HCT116 (cell line): ENCODE data around the gene CUEDC2. TPM values are rescaled to one million over a fixed set of nuclear protein-coding genes. Genes with fewer than 3 reads are reported as not detected.

ENCODE experiments used
- ATAC-seq: fragments of 200-7000 bp; cut with Tn5 transposase; 2 replicates; pipeline ENCODE4 v1.9.1; 2020; ENCODE audit warnings: mild to moderate bottlenecking, moderate library complexity
- BruUV-seq: library from RNA; stranded (reverse); fragments of 400-500 nt; replicated peaks from 2 replicates; lab custom pipeline; 2021; lab: Mats Ljungman, UMichigan
- CTCF ChIA-PET: fragments of 300-600 bp; sonication (Branson Sonifier 250); formaldehyde crosslinking; loops from one replicate; lab custom pipeline; 2021; ENCODE audit warnings: antibody characterized with exemption; lab: Charles Lee
- POLR2A ChIA-PET: fragments of 300-600, 350-600 bp; sonication (Branson Sonifier 250); formaldehyde crosslinking; loops from one replicate; lab custom pipeline; 2021; ENCODE audit warnings: antibody characterized with exemption; lab: Charles Lee
- RAD21 ChIA-PET, 2 experiments: fragments of 300-600 bp; sonication (Branson Sonifier 250); formaldehyde crosslinking; loops; one replicate each; lab custom pipeline; 2023; ENCODE audit warnings: low total read pairs in 2 of 2; ENCODE audit not compliant: uncharacterized antibody in 2 of 2, unreplicated experiment in 2 of 2, low non-redundant PET in 1 of 2; lab: Charles Lee
- DNase-seq: peaks from one replicate; pipeline ENCODE4 v3.0.0-alpha.2; 2010; ENCODE audit warnings: low read depth, low spot score
- H2AFZ ChIP-seq: fragments of 200-600 bp; shearing (Covaris generic), sonication (generic); 2 replicates; pipeline ENCODE4 v1.6.1; 2017; ENCODE audit warnings: low read depth, mixed run types, mixed read lengths, antibody characterized with exemption, low read length; ENCODE audit not compliant: poor library complexity, severe bottlenecking
- H3K27ac ChIP-seq: 2 replicates; pipeline ENCODE4 v1.5.1; 2012; ENCODE audit warnings: low read depth, low read length
- H3K27me3 ChIP-seq: fragments of 200-600 bp; sonication (generic); 2 replicates; pipeline ENCODE4 v1.6.1; 2016; ENCODE audit warnings: mixed run types, low read length, mixed read lengths; ENCODE audit not compliant: insufficient read depth
- H3K36me3 ChIP-seq, 2 experiments: fragments of 200-500 bp in 1 of 2; fragments of 200-600 bp in 1 of 2; sonication (Bioruptor generic) in 1 of 2; sonication (generic) in 1 of 2; 2 replicates each; pipeline versions ENCODE4 v1.5.1 to v1.6.1; 2014 to 2016; ENCODE audit warnings: low read length in 2 of 2, inconsistent platforms in 1 of 2, mixed read lengths in 1 of 2, mixed run types in 1 of 2; ENCODE audit not compliant: insufficient read depth in 2 of 2, control insufficient read depth in 1 of 2
- H3K4me1 ChIP-seq, 2 experiments: fragments of 200-600 bp in 1 of 2; sonication (generic) in 1 of 2; 2 replicates each; pipeline versions ENCODE4 v1.5.1 to v1.6.1; 2012 to 2017; ENCODE audit warnings: low read length in 2 of 2, inconsistent platforms in 1 of 2, mild to moderate bottlenecking in 1 of 2, mixed read lengths in 1 of 2, mixed run types in 1 of 2, moderate library complexity in 1 of 2; ENCODE audit not compliant: insufficient read depth in 2 of 2, control insufficient read depth in 1 of 2
- H3K4me2 ChIP-seq: fragments of 200-600 bp; sonication (generic); 2 replicates; pipeline ENCODE4 v1.6.1; 2017; ENCODE audit warnings: mixed run types, low read length, mixed read lengths
- H3K4me3 ChIP-seq, 2 experiments: fragments of 200-600 bp in 1 of 2; sonication (generic) in 1 of 2; replicated peaks in 1 of 2; 2 replicates each; pipeline ENCODE4 v1.5.1; 2011 to 2016; ENCODE audit warnings: low read length in 2 of 2, control low read depth in 1 of 2, low read depth in 1 of 2, mild to moderate bottlenecking in 1 of 2, mixed read lengths in 1 of 2, mixed run types in 1 of 2
- H3K79me2 ChIP-seq: fragments of 200-600 bp; sonication (generic); 2 replicates; pipeline ENCODE4 v1.6.1; 2017; ENCODE audit warnings: mild to moderate bottlenecking, mixed run types, low read length, moderate library complexity, mixed read lengths; ENCODE audit not compliant: insufficient read depth
- H3K9ac ChIP-seq: fragments of 200-600 bp; sonication (generic); 2 replicates; pipeline ENCODE4 v1.6.1; 2016; ENCODE audit warnings: low read length, mixed read lengths
- H3K9me2 ChIP-seq: fragments of 200-600 bp; sonication (generic), shearing (Covaris generic); 2 replicates; pipeline ENCODE4 v1.6.1; 2017; ENCODE audit warnings: mixed run types, mild to moderate bottlenecking, moderate library complexity; ENCODE audit not compliant: insufficient read depth
- H3K9me3 ChIP-seq, 2 experiments: fragments of 200-500 bp in 1 of 2; fragments of 200-600 bp in 1 of 2; sonication (Bioruptor generic) in 1 of 2; sonication (generic) in 1 of 2; 2 replicates each; pipeline ENCODE4 v1.6.1; 2014 to 2017; ENCODE audit warnings: low read length in 2 of 2, mixed read lengths in 2 of 2, inconsistent platforms in 1 of 2, low read depth in 1 of 2, mild to moderate bottlenecking in 1 of 2, mixed run types in 1 of 2, moderate library complexity in 1 of 2; ENCODE audit not compliant: control insufficient read depth in 1 of 2, insufficient read depth in 1 of 2
- H4K20me1 ChIP-seq: fragments of 200-600 bp; sonication (generic), shearing (Covaris generic); 2 replicates; pipeline ENCODE4 v1.6.1; 2017; ENCODE audit warnings: mixed run types, mild to moderate bottlenecking, moderate library complexity; ENCODE audit not compliant: insufficient read depth
- CEBPB ChIP-seq: IDR thresholded peaks from 2 replicates; pipeline ENCODE4 v1.6.1; 2012; ENCODE audit warnings: low read depth
- ELF1 ChIP-seq: IDR thresholded peaks from 2 replicates; pipeline ENCODE4 v1.6.1; 2012; ENCODE audit warnings: low read depth, borderline replicate concordance
- POLR2A ChIP-seq: IDR thresholded peaks from 2 replicates; pipeline ENCODE4 v1.7.0; 2011; ENCODE audit warnings: borderline replicate concordance; ENCODE audit not compliant: insufficient read depth, insufficient read length; ENCODE audit errors: extremely low read depth
- POLR2AphosphoS5 ChIP-seq: IDR thresholded peaks from 2 replicates; pipeline ENCODE4 v1.6.1; 2011; ENCODE audit warnings: mild to moderate bottlenecking, low read depth, low read length, moderate library complexity
- SIN3A ChIP-seq: IDR thresholded peaks from 2 replicates; pipeline ENCODE4 v1.6.1; 2012; ENCODE audit warnings: low read depth
- TCF7L2 ChIP-seq: IDR thresholded peaks from 2 replicates; pipeline ENCODE4 v1.7.0; 2011; ENCODE audit warnings: borderline replicate concordance, inconsistent platforms; ENCODE audit not compliant: insufficient read depth, insufficient read length; ENCODE audit errors: extremely low read depth
- YY1 ChIP-seq: IDR thresholded peaks from 2 replicates; pipeline ENCODE4 v1.6.1; 2011; ENCODE audit warnings: low read length, low read depth, moderate library complexity, mild to moderate bottlenecking; ENCODE audit not compliant: insufficient replicate concordance; ENCODE audit errors: extremely low read depth
- ZFX ChIP-seq: fragments of 450-650 bp; IDR thresholded peaks from 2 replicates; pipeline ENCODE4 v1.6.1; 2017
- intact Hi-C: fragments of 100-400 bp; cut with micrococcal nuclease; formaldehyde crosslinking; loops from 2 replicates; pipeline ENCODE4 v1.10.0; 2022
- total RNA-seq: library from RNA; stranded (reverse); gene quantifications from one replicate; pipeline ENCODE4 v1.2.1, GENCODE V29; 2021; ENCODE audit not compliant: unreplicated experiment

CUEDC2 gene
- total RNA-seq, 1 experiment from 2014 or later, result 96.7 TPM

GRCh38 chr10:102421507-102421756, 10.9 kb downstream of the CUEDC2 start:
- DNase-seq (no peak), ATAC-seq (peak; percentile 2; the same call in 1 of the 2 replicates)
- H3K4me2 ChIP-seq, result peak overlapping the region; percentile 93
- H2AFZ ChIP-seq, result no peak overlapping the region
- H3K4me3 ChIP-seq, result peak overlapping the region; percentile 87 to 94
- H3K4me1 ChIP-seq, result peaks cover 15 to 33% of the 10 kb centered on the region in 2 experiments; a peak in 3 of 4 replicates
- no peaks in the 10 kb centered on the region for H4K20me1 ChIP-seq
- peak overlapping the region; percentile 77 for H3K27ac ChIP-seq
- H3K27me3 ChIP-seq, result no peaks in the 10 kb centered on the region
- H3K9me3 ChIP-seq, result no peaks in the 10 kb centered on the region
- intact Hi-C loops, result loop anchor here (2.0 to 5.0 kb wide), 2 partner anchors 41 to 57 kb away; no protein-coding TSS in a partner anchor
- no peaks in the 10 kb centered on the region for H3K9me2 ChIP-seq
- ChIA-PET CTCF (interaction anchor here (1.0 to 4.7 kb wide), 16 partner anchors 10 to 819 kb away, joined by 3 to 98 read pairs (median 13); partner anchors contain the start of genes C10orf95, CUEDC2, ELOVL3 and NFKB2), POLR2A (interaction anchor here (1.0 to 4.2 kb wide), 15 partner anchors 8 to 252 kb away, joined by 3 to 47 read pairs (median 6); partner anchors contain the start of genes C10orf95, CUEDC2 and NFKB2), RAD21 (interaction anchor here (1.0 to 1.8 kb wide), 5 partner anchors 11 to 191 kb away, joined by 3 to 7 read pairs (median 5); partner anchors contain the start of genes ACTR1A (in 1 of the 2), CUEDC2 (in 1 of the 2) and NFKB2 (in 1 of the 2))
- H3K36me3 ChIP-seq, result peaks cover 0 to 11% of the 10 kb centered on the region in 2 experiments; a peak in 1 of 4 replicates
- H3K79me2 ChIP-seq, result peaks cover 11% of the 10 kb centered on the region
- peak; percentile 69 for TF ChIP-seq ZFX
- no peak for TF ChIP-seq ELF1
- H3K9ac ChIP-seq, result peak overlapping the region; percentile 87
- TSS peak; percentile 57 for BruUV-seq

GRCh38 chr10:102420714-102421506, 11.5 kb downstream of the CUEDC2 start, which contains the start of gene FBXL15:
TSS of gene FBXL15 (plus strand) at chr10:102420836. CDS start at chr10:102421130, 294 bp downstream.
- no peaks in the 10 kb centered on the region for H3K9me2 ChIP-seq
- peak within 1 kb of the TSS; percentile 87 for H3K9ac ChIP-seq
- ATAC-seq (peak; percentile 71), DNase-seq (peak; percentile 99)
- peak within 1 kb of the TSS; percentile 87 to 94 for H3K4me3 ChIP-seq
- CTCF ChIA-PET, result interaction anchor here (1.0 to 4.7 kb wide), 16 partner anchors 11 to 818 kb away, joined by 3 to 98 read pairs (median 13); partner anchors contain the start of genes C10orf95, CUEDC2, ELOVL3 and NFKB2
- no TSS peak for BruUV-seq
- H3K9me3 ChIP-seq, result no peaks in the 10 kb centered on the region
- H3K27me3 ChIP-seq, result no peaks in the 10 kb centered on the region
- no peaks in the 10 kb centered on the region for H4K20me1 ChIP-seq
- peak within 1 kb of the TSS; percentile 77 for H3K27ac ChIP-seq
- RAD21 ChIA-PET, result interaction anchor here (1.0 to 1.8 kb wide), 4 partner anchors 11 to 191 kb away, joined by 3 to 7 read pairs (median 6); partner anchors contain the start of genes ACTR1A (in 1 of the 2), CUEDC2 (in 1 of the 2) and NFKB2 (in 1 of the 2)
- H3K36me3 ChIP-seq, result peaks cover 0 to 11% of the 10 kb centered on the region in 2 experiments; a peak in 1 of 4 replicates
- H2AFZ ChIP-seq, result peak within 1 kb of the TSS; percentile 70
- POLR2A ChIA-PET, result interaction anchor here (1.0 to 4.2 kb wide), 14 partner anchors 10 to 251 kb away, joined by 3 to 47 read pairs (median 6); partner anchors contain the start of genes C10orf95, CUEDC2 and NFKB2
- peaks cover 15 to 33% of the 10 kb centered on the region in 2 experiments; a peak in 3 of 4 replicates for H3K4me1 ChIP-seq
- peaks cover 11% of the 10 kb centered on the region for H3K79me2 ChIP-seq
- peak within 1 kb of the TSS; percentile 93 for H3K4me2 ChIP-seq
- TF ChIP-seq YY1 (peak; percentile 85), CEBPB (no peak), POLR2A (peak; percentile 51), ZFX (peak; percentile 99), TCF7L2 (peak; percentile 88), SIN3A (no peak), POLR2AphosphoS5 (peak; percentile 88)
- intact Hi-C loops, result loop anchor here (2.0 to 5.0 kb wide), 2 partner anchors 41 to 58 kb away; no protein-coding TSS in a partner anchor
